ENCODE data around the gene CHD9.

Gene CHD9

DNA sequence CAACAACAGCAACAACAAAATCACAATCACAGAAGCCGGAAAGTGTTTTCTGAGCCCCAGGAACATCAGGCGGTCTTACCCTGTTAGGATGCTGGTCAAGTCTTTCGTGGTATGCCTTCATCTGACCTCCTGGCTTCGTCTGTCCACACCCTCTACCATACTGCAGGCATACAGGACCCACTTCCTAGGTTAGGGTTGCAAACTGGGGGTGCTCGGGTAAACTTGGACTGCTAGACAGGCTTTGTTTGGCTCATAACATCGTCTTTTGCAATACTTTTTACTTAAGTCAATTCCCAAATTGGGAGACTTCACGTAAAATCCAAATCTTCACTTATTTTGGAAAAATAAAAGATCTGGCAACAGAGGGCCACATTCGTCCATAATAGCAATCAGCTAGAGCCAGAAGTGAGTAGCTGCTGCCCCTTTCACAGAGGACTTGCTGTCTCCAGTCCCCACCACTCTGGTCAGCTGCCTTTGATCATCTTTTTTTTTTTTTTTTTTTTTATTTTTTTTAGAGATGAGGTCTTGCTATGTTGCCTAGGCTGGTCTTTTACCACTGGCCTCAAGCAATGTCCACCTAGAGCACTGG, 30.0 kb downstream of the CHD9 start:
- no peak overlapping the region for H2AFZ ChIP-seq (ENCODE audit: low read length)
- H3K4me2 ChIP-seq (ENCODE audit: low read depth, low read length), result no peak overlapping the region
- peaks cover 6% of the 10 kb centered on the region for H3K4me1 ChIP-seq (ENCODE audit: low read length)
- no peaks in the 10 kb centered on the region for H4K20me1 ChIP-seq (ENCODE audit: insufficient read depth, low read length)
- no peak overlapping the region for H3K9ac ChIP-seq (ENCODE audit: low read length)
- no peaks in the 10 kb centered on the region for H3K9me3 ChIP-seq (replicated peaks; ENCODE audit: insufficient read depth, low read length)
- H3K79me2 ChIP-seq (ENCODE audit: low read length), result peaks cover 16% of the 10 kb centered on the region
- H3K4me3 ChIP-seq (ENCODE audit: low read length), result no peak overlapping the region
- H3F3A ChIP-seq (ENCODE audit: insufficient read depth, low read length), result no peaks in the 10 kb centered on the region
- no peaks in the 10 kb centered on the region for H3K36me3 ChIP-seq (replicated peaks; ENCODE audit: insufficient read depth, low read length)
- no peaks in the 10 kb centered on the region for H3K9me2 ChIP-seq (replicated peaks; ENCODE audit: insufficient read depth, low read length)
- no peak for TF ChIP-seq EZH2phosphoT487 (IDR thresholded peaks at IDR 0.05; ENCODE audit: low read length)
- TF ChIP-seq EZH2 (optimal IDR thresholded peaks at IDR 0.05; ENCODE audit: low read depth, low read length), result no peak
- TF ChIP-seq, protein P1, sequence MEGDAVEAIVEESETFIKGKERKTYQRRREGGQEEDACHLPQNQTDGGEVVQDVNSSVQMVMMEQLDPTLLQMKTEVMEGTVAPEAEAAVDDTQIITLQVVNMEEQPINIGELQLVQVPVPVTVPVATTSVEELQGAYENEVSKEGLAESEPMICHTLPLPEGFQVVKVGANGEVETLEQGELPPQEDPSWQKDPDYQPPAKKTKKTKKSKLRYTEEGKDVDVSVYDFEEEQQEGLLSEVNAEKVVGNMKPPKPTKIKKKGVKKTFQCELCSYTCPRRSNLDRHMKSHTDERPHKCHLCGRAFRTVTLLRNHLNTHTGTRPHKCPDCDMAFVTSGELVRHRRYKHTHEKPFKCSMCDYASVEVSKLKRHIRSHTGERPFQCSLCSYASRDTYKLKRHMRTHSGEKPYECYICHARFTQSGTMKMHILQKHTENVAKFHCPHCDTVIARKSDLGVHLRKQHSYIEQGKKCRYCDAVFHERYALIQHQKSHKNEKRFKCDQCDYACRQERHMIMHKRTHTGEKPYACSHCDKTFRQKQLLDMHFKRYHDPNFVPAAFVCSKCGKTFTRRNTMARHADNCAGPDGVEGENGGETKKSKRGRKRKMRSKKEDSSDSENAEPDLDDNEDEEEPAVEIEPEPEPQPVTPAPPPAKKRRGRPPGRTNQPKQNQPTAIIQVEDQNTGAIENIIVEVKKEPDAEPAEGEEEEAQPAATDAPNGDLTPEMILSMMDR (IDR thresholded peaks at IDR 0.05; ENCODE audit: low read length), result no peak
- H3K27me3 ChIP-seq (replicated peaks; ENCODE audit: insufficient read depth, low read length), result no peaks in the 10 kb centered on the region
- DNase-seq, result no peak
- no peak overlapping the region for H3K27ac ChIP-seq (ENCODE audit: low read length)

DNA sequence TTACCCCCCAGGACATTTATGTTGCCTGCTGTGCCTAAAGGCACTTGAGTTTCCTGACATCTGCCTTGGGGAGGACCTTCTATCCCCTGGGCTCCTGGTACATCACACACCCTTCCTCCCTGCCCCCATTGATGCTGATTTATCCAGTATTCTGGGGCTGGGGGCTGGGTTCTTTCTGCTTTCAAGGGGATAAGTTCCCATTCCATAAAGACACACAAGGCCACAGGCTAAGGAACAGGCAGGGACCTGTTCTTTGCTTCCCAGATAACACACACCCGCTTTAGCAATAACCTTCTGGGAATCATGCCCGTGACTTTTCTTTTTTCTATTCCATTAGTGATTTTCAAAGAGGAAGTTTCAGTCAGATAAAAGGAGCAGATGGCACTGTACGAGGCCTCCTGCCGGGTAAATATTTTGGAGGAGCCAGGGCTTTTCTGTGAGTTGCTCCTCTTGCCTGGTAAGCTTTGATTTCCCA, 30.6 kb downstream of the CHD9 start:
- Histone ChIP-seq H3K9ac (ENCODE audit: low read length) (no peak overlapping the region), H3K4me1 (ENCODE audit: low read length) (peaks cover 12% of the 10 kb centered on the region), H3F3A (ENCODE audit: insufficient read depth, low read length) (peaks cover 5% of the 10 kb centered on the region; the same call in 1 of the 2 replicates)

DNA sequence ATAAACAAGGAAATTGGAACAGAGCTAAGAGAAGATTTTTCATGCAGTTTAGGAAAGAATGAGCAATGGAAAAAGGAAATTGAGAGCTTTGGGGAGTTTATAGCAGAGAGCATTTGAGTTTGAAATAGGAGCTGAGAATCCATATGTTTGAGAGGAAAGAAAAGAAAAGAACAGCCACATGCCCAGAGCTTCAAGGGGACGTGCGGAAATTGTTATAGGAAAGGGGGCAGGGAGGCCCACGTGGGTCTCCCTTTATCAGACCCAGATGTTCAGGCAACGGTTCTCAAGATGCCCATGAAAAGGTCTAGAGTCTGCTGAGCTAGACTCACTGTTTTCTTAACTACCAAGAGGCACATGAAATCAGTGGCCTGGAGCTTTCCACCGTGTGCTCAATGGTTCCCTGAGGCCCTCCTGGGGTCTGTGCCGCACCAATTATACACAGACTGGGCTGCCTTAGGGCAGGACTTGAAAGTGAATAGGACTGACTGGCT, 31.2 kb downstream of the CHD9 start:
- Histone ChIP-seq H3K36me3 (replicated peaks; ENCODE audit: insufficient read depth, low read length) (no peaks in the 10 kb centered on the region), H3K4me3 (ENCODE audit: low read length) (no peak overlapping the region), H3K79me2 (ENCODE audit: low read length) (peaks cover 14% of the 10 kb centered on the region), H3K9me2 (replicated peaks; ENCODE audit: insufficient read depth, low read length) (no peaks in the 10 kb centered on the region), H4K20me1 (ENCODE audit: insufficient read depth, low read length) (no peaks in the 10 kb centered on the region), H3K4me1 (ENCODE audit: low read length) (peaks cover 17% of the 10 kb centered on the region), H3K27ac (ENCODE audit: low read length) (no peak overlapping the region), H3K9me3 (replicated peaks; ENCODE audit: insufficient read depth, low read length) (no peaks in the 10 kb centered on the region), H3F3A (ENCODE audit: insufficient read depth, low read length) (peaks cover 8% of the 10 kb centered on the region; the same call in 1 of the 2 replicates), H3K4me2 (ENCODE audit: low read depth, low read length) (no peak overlapping the region), H3K27me3 (replicated peaks; ENCODE audit: insufficient read depth, low read length) (no peaks in the 10 kb centered on the region), H2AFZ (ENCODE audit: low read length) (no peak overlapping the region), H3K9ac (ENCODE audit: low read length) (no peak overlapping the region)
- TF ChIP-seq EZH2phosphoT487 (IDR thresholded peaks at IDR 0.05; ENCODE audit: low read length) (no peak), EZH2 (optimal IDR thresholded peaks at IDR 0.05; ENCODE audit: low read depth, low read length) (no peak)
- TF ChIP-seq, protein P1 (IDR thresholded peaks at IDR 0.05; ENCODE audit: low read length), result no peak
- DNase-seq, result no peak

More for the DNA sequence above, 30.6 kb downstream of the CHD9 start:
- peaks cover 19% of the 10 kb centered on the region for H3K79me2 ChIP-seq (ENCODE audit: low read length)
- no peaks in the 10 kb centered on the region for H3K27me3 ChIP-seq (replicated peaks; ENCODE audit: insufficient read depth, low read length)
- no peaks in the 10 kb centered on the region for H3K9me2 ChIP-seq (replicated peaks; ENCODE audit: insufficient read depth, low read length)
- no peaks in the 10 kb centered on the region for H3K9me3 ChIP-seq (replicated peaks; ENCODE audit: insufficient read depth, low read length)
- DNase-seq, result no peak
- no peaks in the 10 kb centered on the region for H4K20me1 ChIP-seq (ENCODE audit: insufficient read depth, low read length)
- H3K4me2 ChIP-seq (ENCODE audit: low read depth, low read length), result no peak overlapping the region
- no peak overlapping the region for H3K4me3 ChIP-seq (ENCODE audit: low read length)
- no peaks in the 10 kb centered on the region for H3K36me3 ChIP-seq (replicated peaks; ENCODE audit: insufficient read depth, low read length)
- H3K27ac ChIP-seq (ENCODE audit: low read length), result no peak overlapping the region
- H2AFZ ChIP-seq (ENCODE audit: low read length), result no peak overlapping the region
- TF ChIP-seq EZH2phosphoT487 (IDR thresholded peaks at IDR 0.05; ENCODE audit: low read length), result no peak
- TF ChIP-seq EZH2 (optimal IDR thresholded peaks at IDR 0.05; ENCODE audit: low read depth, low read length), result no peak
- TF ChIP-seq, protein P1 (IDR thresholded peaks at IDR 0.05; ENCODE audit: low read length), result no peak

Measured in MM.1S (cell line).